Measurements from ENCODE around the gene IZUMO3. TPM values are rescaled to one million over a fixed set of nuclear protein-coding genes. Genes with fewer than 3 reads are reported as not detected.

Gene IZUMO3
- total and polyA plus RNA-seq, 2 donors (not counting 1 experiment from before 2014, with no cell fraction given): not detected

GRCh38 chr9:24500761-24501160 is 44.9 kb downstream of the IZUMO3 start:
- H4K20me1 ChIP-seq (ENCODE audit: control insufficient read depth, insufficient read depth, low read length, poor library complexity, severe bottlenecking): no peaks in the 10 kb centered on the region
- no peak overlapping the region for H3K4me2 ChIP-seq (replicated peaks; ENCODE audit: low read depth, low read length, poor library complexity, severe bottlenecking)
- no peak overlapping the region for H3K4me3 ChIP-seq (ENCODE audit: control extremely low read depth in 1 of 5, extremely low read depth in 1 of 5, insufficient read depth in 1 of 5, low read depth in 2 of 5, low read length in 4 of 5)
- POLR2A ChIA-PET: no interaction called here
- H2AFZ ChIP-seq (ENCODE audit: insufficient read depth, low read depth, low read length, poor library complexity, severe bottlenecking): no peak overlapping the region
- H3K4me3 Mint-ChIP-seq: no peak overlapping the region
- H3K27me3 ChIP-seq (replicated peaks in 1 of 4; ENCODE audit: control extremely low read depth in 1 of 4, control insufficient read depth in 3 of 4, insufficient read depth in 4 of 4, low read length in 3 of 4): no peaks in the 10 kb centered on the region
- intact Hi-C loops (cut with micrococcal nuclease): no loop called here
- H3K4me1 Mint-ChIP-seq: no peaks in the 10 kb centered on the region
- TF ChIP-seq CTCF (IDR thresholded peaks at IDR 0.05): no peak
- no peak overlapping the region for H3K27ac Mint-ChIP-seq
- no peaks in the 10 kb centered on the region for H3K36me3 ChIP-seq (replicated peaks in 1 of 2; ENCODE audit: control extremely low read depth in 1 of 2, control insufficient read depth in 1 of 2, extremely low read depth in 1 of 2, insufficient read depth in 2 of 2, low read length in 1 of 2)
- CTCF ChIA-PET: no interaction called here
- no peaks in the 10 kb centered on the region for H3K4me1 ChIP-seq (ENCODE audit: control insufficient read depth in 2 of 2, insufficient read depth in 2 of 2, low read length in 2 of 2)
- no peaks in the 10 kb centered on the region for H3K79me2 ChIP-seq (ENCODE audit: control insufficient read depth, insufficient read depth, low read length)
- no CpG with 5 or more reads among the region's 3 CpGs for WGBS (ENCODE audit: insufficient coverage)
- no peaks in the 10 kb centered on the region for H3K27me3 Mint-ChIP-seq
- ATAC-seq (ENCODE audit: low read depth) (no peak), DNase-seq (no peak)
- no peak overlapping the region for H3K9ac ChIP-seq (ENCODE audit: low read length)
- H3K9me3 ChIP-seq (ENCODE audit: control extremely low read depth in 1 of 3, control insufficient read depth in 2 of 3, insufficient read depth in 1 of 3, low read length in 2 of 3): no peaks in the 10 kb centered on the region
- H3K27ac ChIP-seq (ENCODE audit: low read length in 2 of 2): no peak overlapping the region
- no peaks in the 10 kb centered on the region for H3K9me3 Mint-ChIP-seq (ENCODE audit: insufficient read depth)

GRCh38 chr9:24498632-24499031 is 47.1 kb downstream of the IZUMO3 start:
- Histone ChIP-seq H3K27ac (ENCODE audit: low read length in 2 of 2) (no peak overlapping the region), H3K9ac (ENCODE audit: low read length) (no peak overlapping the region), H3K9me3 (ENCODE audit: control extremely low read depth in 1 of 3, control insufficient read depth in 2 of 3, insufficient read depth in 1 of 3, low read length in 2 of 3) (no peaks in the 10 kb centered on the region), H3K4me3 (ENCODE audit: control extremely low read depth in 1 of 5, extremely low read depth in 1 of 5, insufficient read depth in 1 of 5, low read depth in 2 of 5, low read length in 4 of 5) (no peak overlapping the region), H3K79me2 (ENCODE audit: control insufficient read depth, insufficient read depth, low read length) (no peaks in the 10 kb centered on the region), H3K27me3 (replicated peaks in 1 of 4; ENCODE audit: control extremely low read depth in 1 of 4, control insufficient read depth in 3 of 4, insufficient read depth in 4 of 4, low read length in 3 of 4) (no peaks in the 10 kb centered on the region), H3K36me3 (replicated peaks in 1 of 2; ENCODE audit: control extremely low read depth in 1 of 2, control insufficient read depth in 1 of 2, extremely low read depth in 1 of 2, insufficient read depth in 2 of 2, low read length in 1 of 2) (no peaks in the 10 kb centered on the region), H3K4me1 (ENCODE audit: control insufficient read depth in 2 of 2, insufficient read depth in 2 of 2, low read length in 2 of 2) (no peaks in the 10 kb centered on the region), H3K4me2 (replicated peaks; ENCODE audit: low read depth, low read length, poor library complexity, severe bottlenecking) (no peak overlapping the region), H2AFZ (ENCODE audit: insufficient read depth, low read depth, low read length, poor library complexity, severe bottlenecking) (no peak overlapping the region), H4K20me1 (ENCODE audit: control insufficient read depth, insufficient read depth, low read length, poor library complexity, severe bottlenecking) (no peaks in the 10 kb centered on the region)
- Mint-ChIP-seq H3K4me3 (no peak overlapping the region), H3K27me3 (no peaks in the 10 kb centered on the region), H3K9me3 (ENCODE audit: insufficient read depth) (peaks cover 5% of the 10 kb centered on the region), H3K27ac (no peak overlapping the region), H3K4me1 (no peaks in the 10 kb centered on the region)
- WGBS (ENCODE audit: insufficient coverage): 60% methylated on average over 1 of the region's 2 CpGs
- no peak for TF ChIP-seq CTCF (IDR thresholded peaks at IDR 0.05)
- ATAC-seq (ENCODE audit: low read depth): no peak
- POLR2A ChIA-PET: no interaction called here
- intact Hi-C loops (cut with micrococcal nuclease): no loop called here
- CTCF ChIA-PET: no interaction called here
- no peak for DNase-seq

Data from B cell (primary cell).